ENCODE data around the gene SPINT2. TPM values are rescaled to one million over a fixed set of nuclear protein-coding genes. Genes with fewer than 3 reads are reported as not detected.

The SPINT2 gene
- total and polyA plus RNA-seq, 12 donors, result 3.4 to 29.2 (median 12.3) TPM

GRCh38 chr19:38340927-38341326 lies 76.6 kb downstream of the SPINT2 start:
- peaks cover 0 to 12% (median 0%) of the 10 kb centered on the region in 9 donors for H3K36me3 ChIP-seq
- 92 to 96% methylated on average over 2 of the region's 2 CpGs for WGBS, 2 donors
- H3K27me3 ChIP-seq, result no peaks in the 10 kb centered on the region
- ATAC-seq (no peak), DNase-seq (no peak)
- H3K4me1 ChIP-seq, result peaks cover 0 to 10% (median 7%) of the 10 kb centered on the region in 9 donors
- H3K9me3 ChIP-seq, result no peaks in the 10 kb centered on the region
- no peak overlapping the region for H3K27ac ChIP-seq
- intact Hi-C loops (cut with DNase I), result no loop called here
- TF ChIP-seq CTCF (IDR thresholded peaks at IDR 0.05), result no peak
- H3K4me3 ChIP-seq, result no peak overlapping the region

Other genes starting within 250 kb of the SPINT2 start
- under 1 TPM in 6 of 10 donors, not detected in 4; 0.16 to 0.72 (median 0.30) TPM for gene DPF1, start 40.4 kb upstream of the SPINT2 start, total RNA-seq
- under 1 TPM in 1 of 2 donors, not detected in 1; 0.09 TPM for gene DPF1, start 40.4 kb upstream of the SPINT2 start, polyA plus RNA-seq
- 10 to 100 TPM; 11.2 to 82.6 (median 20.7) TPM for gene PPP1R14A, start 8.2 kb upstream of the SPINT2 start, total RNA-seq
- 100 to 1,000 TPM in 1 of 2 donors, 10 to 100 TPM in 1; 45.4 to 184 TPM for gene PPP1R14A, start 8.2 kb upstream of the SPINT2 start, polyA plus RNA-seq
- 10 to 100 TPM in 1 of 10 donors, 1 to 10 TPM in 7, not detected in 2; 2.2 to 37.9 (median 3.7) TPM for gene C19orf33, start 39.7 kb downstream of the SPINT2 start, total RNA-seq
- 100 to 1,000 TPM in 1 of 2 donors, 10 to 100 TPM in 1; 24.9 to 133 TPM for gene C19orf33, start 39.7 kb downstream of the SPINT2 start, polyA plus RNA-seq
- gene YIF1B, start 51.4 kb downstream of the SPINT2 start, total RNA-seq, result 10 to 100 TPM; 24.3 to 42.9 (median 30.2) TPM
- 100 to 1,000 TPM in 1 of 2 donors, 10 to 100 TPM in 1; 47.2 to 115 TPM for gene YIF1B, start 51.4 kb downstream of the SPINT2 start, polyA plus RNA-seq
- 10 to 100 TPM in 6 of 10 donors, 1 to 10 TPM in 4; 4.5 to 31.6 (median 13.7) TPM for gene KCNK6, start 55.3 kb downstream of the SPINT2 start, total RNA-seq
- 1 to 10 TPM; 5.1 to 8.0 TPM for gene KCNK6, start 55.3 kb downstream of the SPINT2 start, polyA plus RNA-seq
- gene CATSPERG, start 71.3 kb downstream of the SPINT2 start, total RNA-seq, result 1 to 10 TPM in 5 of 10 donors, under 1 TPM in 5; 0.74 to 4.9 (median 1.1) TPM
- gene CATSPERG, start 71.3 kb downstream of the SPINT2 start, polyA plus RNA-seq, result 1 to 10 TPM; 1.1 to 2.5 TPM
- gene PSMD8, start 110.0 kb downstream of the SPINT2 start, total RNA-seq, result 100 to 1,000 TPM; 234 to 426 (median 302) TPM
- 100 to 1,000 TPM; 113 to 513 TPM for gene PSMD8, start 110.0 kb downstream of the SPINT2 start, polyA plus RNA-seq
- under 1 TPM in 5 of 10 donors, not detected in 5; 0.13 to 0.57 (median 0.40) TPM for gene GGN, start 123.5 kb downstream of the SPINT2 start, total RNA-seq
- under 1 TPM in 1 of 2 donors, not detected in 1; 0.22 TPM for gene GGN, start 123.5 kb downstream of the SPINT2 start, polyA plus RNA-seq
- 1 to 10 TPM in 2 of 10 donors, under 1 TPM in 8; 0.17 to 1.7 (median 0.58) TPM for gene SPRED3, start 124.1 kb downstream of the SPINT2 start, total RNA-seq
- gene SPRED3, start 124.1 kb downstream of the SPINT2 start, polyA plus RNA-seq, result under 1 TPM; 0.44 to 0.51 TPM
- 10 to 100 TPM in 9 of 10 donors, 1 to 10 TPM in 1; 9.8 to 16.1 (median 12.2) TPM for gene FAM98C, start 138.5 kb downstream of the SPINT2 start, total RNA-seq
- gene FAM98C, start 138.5 kb downstream of the SPINT2 start, polyA plus RNA-seq, result 10 to 100 TPM; 13.3 to 14.1 TPM
- gene RASGRP4, start 161.6 kb downstream of the SPINT2 start, total RNA-seq, result 1 to 10 TPM in 5 of 10 donors, under 1 TPM in 5; 0.42 to 3.5 (median 0.99) TPM
- 1 to 10 TPM in 1 of 2 donors, under 1 TPM in 1; 0.64 to 1.0 TPM for gene RASGRP4, start 161.6 kb downstream of the SPINT2 start, polyA plus RNA-seq
- 1 to 10 TPM in 3 of 10 donors, under 1 TPM in 7; 0.30 to 1.7 (median 0.74) TPM for gene RYR1, start 169.1 kb downstream of the SPINT2 start, total RNA-seq
- 1 to 10 TPM in 1 of 2 donors, under 1 TPM in 1; 0.20 to 1.7 TPM for gene RYR1, start 169.1 kb downstream of the SPINT2 start, polyA plus RNA-seq